ENCODE measurements around the gene KIFBP. TPM values are rescaled to one million over a fixed set of nuclear protein-coding genes. Genes with fewer than 3 reads are reported as not detected.

Gene KIFBP
- total and polyA plus RNA-seq, 9 of the 15 experiments (the other 6 are each of a cell fraction or from before 2014, with no cell fraction given), result 5.6 to 23.2 (median 14.8) TPM

GRCh38 chr10:69056129-69056528, 67.5 kb downstream of the KIFBP start (continued):
- TF ChIP-seq UBTF (IDR thresholded peaks at IDR 0.05; ENCODE audit: borderline replicate concordance in 1 of 2, low read depth in 2 of 2, low read length in 2 of 2) (no peak), WHSC1 (IDR thresholded peaks at IDR 0.05; ENCODE audit: low read length) (no peak), ZNF143 (CRISPR knock-in tag; IDR thresholded peaks at IDR 0.05) (no peak; the same call in 1 of the 2 replicates), DPF2 (IDR thresholded peaks at IDR 0.05) (no peak)
- TF ChIP-seq, protein P1, sequence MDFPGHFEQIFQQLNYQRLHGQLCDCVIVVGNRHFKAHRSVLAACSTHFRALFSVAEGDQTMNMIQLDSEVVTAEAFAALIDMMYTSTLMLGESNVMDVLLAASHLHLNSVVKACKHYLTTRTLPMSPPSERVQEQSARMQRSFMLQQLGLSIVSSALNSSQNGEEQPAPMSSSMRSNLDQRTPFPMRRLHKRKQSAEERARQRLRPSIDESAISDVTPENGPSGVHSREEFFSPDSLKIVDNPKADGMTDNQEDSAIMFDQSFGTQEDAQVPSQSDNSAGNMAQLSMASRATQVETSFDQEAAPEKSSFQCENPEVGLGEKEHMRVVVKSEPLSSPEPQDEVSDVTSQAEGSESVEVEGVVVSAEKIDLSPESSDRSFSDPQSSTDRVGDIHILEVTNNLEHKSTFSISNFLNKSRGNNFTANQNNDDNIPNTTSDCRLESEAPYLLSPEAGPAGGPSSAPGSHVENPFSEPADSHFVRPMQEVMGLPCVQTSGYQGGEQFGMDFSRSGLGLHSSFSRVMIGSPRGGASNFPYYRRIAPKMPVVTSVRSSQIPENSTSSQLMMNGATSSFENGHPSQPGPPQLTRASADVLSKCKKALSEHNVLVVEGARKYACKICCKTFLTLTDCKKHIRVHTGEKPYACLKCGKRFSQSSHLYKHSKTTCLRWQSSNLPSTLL (IDR thresholded peaks at IDR 0.05), result no peak

GRCh38 chr10:69056536-69057260, 68.1 kb downstream of the KIFBP start:
- no peak for FAIRE-seq
- Histone ChIP-seq H3K4me1 (replicated peaks in 1 of 2; ENCODE audit: control insufficient read depth in 2 of 2, insufficient read depth in 2 of 2, low read length in 2 of 2) (peaks cover 18 to 19% of the 10 kb centered on the region in 2 experiments), H2AFZ (ENCODE audit: low read depth, low read length) (peak overlapping the region; percentile 89), H3K27ac (ENCODE audit: extremely low read depth, low read depth, low read length) (no peak overlapping the region), H3K9me1 (ENCODE audit: control insufficient read depth, insufficient read depth, low read length) (no peaks in the 10 kb centered on the region), H4K20me1 (replicated peaks; ENCODE audit: control insufficient read depth, insufficient read depth, low read length) (no peaks in the 10 kb centered on the region), H3K79me2 (ENCODE audit: control insufficient read depth, insufficient read depth, low read length) (no peaks in the 10 kb centered on the region), H3K4me3 (no peak overlapping the region), H3K9ac (ENCODE audit: insufficient read depth in 1 of 2, low read depth in 2 of 2, low read length in 2 of 2) (peak overlapping the region in 1 of 2 experiments; percentile 56; a peak in 2 of 4 replicates), H3K36me3 (ENCODE audit: control insufficient read depth, insufficient read depth, low read length) (no peaks in the 10 kb centered on the region), H3K4me2 (ENCODE audit: insufficient read depth, low read length) (no peak overlapping the region), H3K27me3 (ENCODE audit: control insufficient read depth in 2 of 2, insufficient read depth in 2 of 2, low read length in 2 of 2) (no peaks in the 10 kb centered on the region), H3K9me3 (replicated peaks; ENCODE audit: control insufficient read depth, insufficient read depth, low read depth, low read length) (no peaks in the 10 kb centered on the region)
- BruUV-seq (replicated peaks), result no TSS peak
- WGBS (ENCODE audit: insufficient coverage, low coverage, missing lambda C conversion rate), result 79% methylated on average over 14 of the region's 14 CpGs
- intact Hi-C loops (cut with micrococcal nuclease) (no loop called here), in situ Hi-C loops (cut with MboI) (no loop called here)
- peak; percentile 9 for ATAC-seq
- CTCF ChIA-PET (ENCODE audit: low intra/inter-chr PET ratio), result no interaction called here
- DNase-seq (ENCODE audit: extremely low read depth in 1 of 4, low spot score in 3 of 4), result no peak
- POLR2A ChIA-PET, result interaction anchor here (0.6 to 1.1 kb wide), 5 partner anchors 9 to 154 kb away, joined by 3 to 4 read pairs (median 4); partner anchors contain the start of gene SRGN
- TF ChIP-seq, protein P2, sequence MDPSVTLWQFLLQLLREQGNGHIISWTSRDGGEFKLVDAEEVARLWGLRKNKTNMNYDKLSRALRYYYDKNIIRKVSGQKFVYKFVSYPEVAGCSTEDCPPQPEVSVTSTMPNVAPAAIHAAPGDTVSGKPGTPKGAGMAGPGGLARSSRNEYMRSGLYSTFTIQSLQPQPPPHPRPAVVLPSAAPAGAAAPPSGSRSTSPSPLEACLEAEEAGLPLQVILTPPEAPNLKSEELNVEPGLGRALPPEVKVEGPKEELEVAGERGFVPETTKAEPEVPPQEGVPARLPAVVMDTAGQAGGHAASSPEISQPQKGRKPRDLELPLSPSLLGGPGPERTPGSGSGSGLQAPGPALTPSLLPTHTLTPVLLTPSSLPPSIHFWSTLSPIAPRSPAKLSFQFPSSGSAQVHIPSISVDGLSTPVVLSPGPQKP (CRISPR knock-in tag; IDR thresholded peaks at IDR 0.05), result 0 out of 2 replicates have a peak, but pooled peaks have one; percentile 33
- TF ChIP-seq, protein P3, sequence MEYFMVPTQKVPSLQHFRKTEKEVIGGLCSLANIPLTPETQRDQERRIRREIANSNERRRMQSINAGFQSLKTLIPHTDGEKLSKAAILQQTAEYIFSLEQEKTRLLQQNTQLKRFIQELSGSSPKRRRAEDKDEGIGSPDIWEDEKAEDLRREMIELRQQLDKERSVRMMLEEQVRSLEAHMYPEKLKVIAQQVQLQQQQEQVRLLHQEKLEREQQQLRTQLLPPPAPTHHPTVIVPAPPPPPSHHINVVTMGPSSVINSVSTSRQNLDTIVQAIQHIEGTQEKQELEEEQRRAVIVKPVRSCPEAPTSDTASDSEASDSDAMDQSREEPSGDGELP (CRISPR knock-in tag; IDR thresholded peaks at IDR 0.05; ENCODE audit: borderline replicate concordance), result 0 out of 2 replicates have a peak, but pooled peaks have one; percentile 7
- TF ChIP-seq, protein P4, sequence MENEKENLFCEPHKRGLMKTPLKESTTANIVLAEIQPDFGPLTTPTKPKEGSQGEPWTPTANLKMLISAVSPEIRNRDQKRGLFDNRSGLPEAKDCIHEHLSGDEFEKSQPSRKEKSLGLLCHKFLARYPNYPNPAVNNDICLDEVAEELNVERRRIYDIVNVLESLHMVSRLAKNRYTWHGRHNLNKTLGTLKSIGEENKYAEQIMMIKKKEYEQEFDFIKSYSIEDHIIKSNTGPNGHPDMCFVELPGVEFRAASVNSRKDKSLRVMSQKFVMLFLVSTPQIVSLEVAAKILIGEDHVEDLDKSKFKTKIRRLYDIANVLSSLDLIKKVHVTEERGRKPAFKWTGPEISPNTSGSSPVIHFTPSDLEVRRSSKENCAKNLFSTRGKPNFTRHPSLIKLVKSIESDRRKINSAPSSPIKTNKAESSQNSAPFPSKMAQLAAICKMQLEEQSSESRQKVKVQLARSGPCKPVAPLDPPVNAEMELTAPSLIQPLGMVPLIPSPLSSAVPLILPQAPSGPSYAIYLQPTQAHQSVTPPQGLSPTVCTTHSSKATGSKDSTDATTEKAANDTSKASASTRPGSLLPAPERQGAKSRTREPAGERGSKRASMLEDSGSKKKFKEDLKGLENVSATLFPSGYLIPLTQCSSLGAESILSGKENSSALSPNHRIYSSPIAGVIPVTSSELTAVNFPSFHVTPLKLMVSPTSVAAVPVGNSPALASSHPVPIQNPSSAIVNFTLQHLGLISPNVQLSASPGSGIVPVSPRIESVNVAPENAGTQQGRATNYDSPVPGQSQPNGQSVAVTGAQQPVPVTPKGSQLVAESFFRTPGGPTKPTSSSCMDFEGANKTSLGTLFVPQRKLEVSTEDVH (IDR thresholded peaks at IDR 0.05; ENCODE audit: low read depth, partially characterized antibody), result no peak

Measured in K562 (cell line).